ENCODE results near the gene GNB1.
"Not testable (repeated sequence)": the region's sequence is repeated elsewhere in the genome, so short reads cannot be mapped to it uniquely, and the experiment has no call there.

DNA sequence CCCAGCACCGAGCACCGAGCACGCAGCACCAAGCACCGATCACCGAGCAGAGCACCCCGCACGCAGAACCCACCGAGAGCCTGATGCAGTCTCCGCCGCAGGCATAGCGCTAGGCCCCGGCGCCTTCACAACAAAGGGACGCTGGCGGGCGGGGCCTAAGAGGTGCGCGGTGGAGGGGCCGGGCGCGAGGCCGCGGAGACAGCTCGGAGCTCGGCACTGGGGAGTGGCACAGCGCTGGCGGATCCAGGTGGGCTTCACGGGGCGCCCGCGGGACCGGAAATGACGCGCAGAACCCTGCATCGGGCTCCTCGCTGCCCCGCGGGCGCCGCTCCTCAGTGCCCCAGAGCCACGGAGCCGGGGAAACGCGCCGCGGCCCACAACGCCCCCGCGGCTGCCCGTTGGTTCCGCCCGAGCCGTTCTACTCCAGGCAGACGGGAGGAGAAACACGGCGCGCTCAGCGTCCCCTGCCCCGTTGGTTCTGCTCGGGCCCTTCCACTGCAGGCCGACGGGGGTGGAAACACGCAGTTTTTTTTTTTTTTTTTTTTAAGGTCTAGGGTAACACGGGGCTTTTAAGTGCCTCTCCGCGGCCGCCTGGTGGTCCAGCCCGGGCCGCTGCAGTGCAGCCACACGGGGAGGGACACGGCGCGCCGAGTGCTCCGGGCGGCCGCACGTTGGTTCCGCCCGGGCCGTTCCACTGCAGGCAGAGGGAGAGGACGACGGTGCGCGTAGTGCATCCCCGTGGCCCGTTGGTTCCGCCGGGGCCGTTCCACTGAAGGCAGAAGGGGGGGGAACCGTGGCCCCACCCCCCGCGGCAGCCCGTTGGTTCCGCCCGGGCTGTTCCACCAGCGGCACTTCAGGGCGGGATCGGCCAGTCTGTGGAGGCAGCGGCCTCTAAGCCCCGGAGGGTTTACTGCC is 145.0 kb downstream of the GNB1 start:
- not testable (repeated sequence) for TF ChIP-seq SPI1 (IDR thresholded peaks at IDR 0.05; ENCODE audit: borderline replicate concordance, insufficient read depth, low read depth, low read length); POLR2AphosphoS5 (IDR thresholded peaks at IDR 0.05; ENCODE audit: low read length)
- TF ChIP-seq, protein P1, sequence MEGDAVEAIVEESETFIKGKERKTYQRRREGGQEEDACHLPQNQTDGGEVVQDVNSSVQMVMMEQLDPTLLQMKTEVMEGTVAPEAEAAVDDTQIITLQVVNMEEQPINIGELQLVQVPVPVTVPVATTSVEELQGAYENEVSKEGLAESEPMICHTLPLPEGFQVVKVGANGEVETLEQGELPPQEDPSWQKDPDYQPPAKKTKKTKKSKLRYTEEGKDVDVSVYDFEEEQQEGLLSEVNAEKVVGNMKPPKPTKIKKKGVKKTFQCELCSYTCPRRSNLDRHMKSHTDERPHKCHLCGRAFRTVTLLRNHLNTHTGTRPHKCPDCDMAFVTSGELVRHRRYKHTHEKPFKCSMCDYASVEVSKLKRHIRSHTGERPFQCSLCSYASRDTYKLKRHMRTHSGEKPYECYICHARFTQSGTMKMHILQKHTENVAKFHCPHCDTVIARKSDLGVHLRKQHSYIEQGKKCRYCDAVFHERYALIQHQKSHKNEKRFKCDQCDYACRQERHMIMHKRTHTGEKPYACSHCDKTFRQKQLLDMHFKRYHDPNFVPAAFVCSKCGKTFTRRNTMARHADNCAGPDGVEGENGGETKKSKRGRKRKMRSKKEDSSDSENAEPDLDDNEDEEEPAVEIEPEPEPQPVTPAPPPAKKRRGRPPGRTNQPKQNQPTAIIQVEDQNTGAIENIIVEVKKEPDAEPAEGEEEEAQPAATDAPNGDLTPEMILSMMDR (IDR thresholded peaks at IDR 0.05 in 2 of 3, conservative IDR thresholded peaks at IDR 0.05 in 1 of 3; ENCODE audit: control insufficient read depth in 2 of 3, extremely low read depth in 1 of 3, insufficient read depth in 1 of 3, low read depth in 3 of 3, low read length in 3 of 3) = not testable (repeated sequence)
- TF ChIP-seq, protein P2, sequence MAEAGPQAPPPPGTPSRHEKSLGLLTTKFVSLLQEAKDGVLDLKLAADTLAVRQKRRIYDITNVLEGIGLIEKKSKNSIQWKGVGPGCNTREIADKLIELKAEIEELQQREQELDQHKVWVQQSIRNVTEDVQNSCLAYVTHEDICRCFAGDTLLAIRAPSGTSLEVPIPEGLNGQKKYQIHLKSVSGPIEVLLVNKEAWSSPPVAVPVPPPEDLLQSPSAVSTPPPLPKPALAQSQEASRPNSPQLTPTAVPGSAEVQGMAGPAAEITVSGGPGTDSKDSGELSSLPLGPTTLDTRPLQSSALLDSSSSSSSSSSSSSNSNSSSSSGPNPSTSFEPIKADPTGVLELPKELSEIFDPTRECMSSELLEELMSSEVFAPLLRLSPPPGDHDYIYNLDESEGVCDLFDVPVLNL (IDR thresholded peaks at IDR 0.05; ENCODE audit: low read depth, low read length) = not testable (repeated sequence)

Data from GM12878 (cell line).